Measurements from ENCODE around the gene GSN. TPM values are rescaled to one million over a fixed set of nuclear protein-coding genes. Genes with fewer than 3 reads are reported as not detected.
A peak's percentile ranks its signal among the peaks of the same experiment; 100 is the strongest.

GSN gene
- polyA plus RNA-seq, 1 of the 3 experiments (the other 2 are of a cell fraction) = 168 TPM

DNA sequence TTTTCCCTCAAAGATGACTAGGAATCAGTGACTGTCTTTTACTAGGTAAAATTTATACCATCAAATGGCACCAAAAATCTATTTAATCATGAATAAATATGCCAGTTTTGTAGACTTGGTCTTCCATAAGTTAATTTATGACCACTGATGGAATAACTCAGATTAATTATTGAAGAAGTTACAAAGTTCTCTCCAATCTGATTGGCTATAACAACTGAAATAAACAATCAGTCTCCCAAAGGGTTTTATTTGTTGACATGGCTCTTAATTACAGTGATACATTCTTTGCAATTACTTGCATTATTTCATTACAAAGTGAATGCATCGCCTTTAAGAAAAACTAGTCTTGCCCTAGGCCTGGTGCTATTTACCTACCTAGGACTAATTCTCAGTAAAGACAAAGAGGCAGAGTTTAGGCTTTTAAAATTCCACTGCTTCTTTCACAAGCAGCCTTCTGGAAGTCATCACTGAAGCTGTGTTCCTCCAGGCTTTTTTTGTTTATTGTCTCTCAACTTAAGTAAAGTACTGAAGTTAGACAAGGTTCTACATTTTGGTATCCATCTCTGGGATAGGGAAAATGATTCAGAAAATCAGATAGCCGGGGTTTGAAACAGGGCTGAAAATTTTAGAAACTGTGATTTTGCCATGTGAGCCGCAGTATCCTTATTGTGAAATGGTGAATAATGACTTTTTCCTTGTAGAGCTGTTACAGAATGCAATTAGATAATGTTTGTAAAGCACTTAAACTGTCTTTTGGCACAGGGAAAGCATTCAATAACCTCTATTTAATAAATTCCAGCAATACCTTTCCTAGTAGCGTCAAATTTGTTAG, 99.6 kb downstream of the GSN start:
- Histone ChIP-seq H3K9me3 (no peaks in the 10 kb centered on the region), H3K9me2 (no peaks in the 10 kb centered on the region), H3K9ac (peak overlapping the region; percentile 36), H4K20me1 (ENCODE audit: insufficient read depth) (no peaks in the 10 kb centered on the region), H3K27me3 (ENCODE audit: insufficient read depth) (no peaks in the 10 kb centered on the region), H3F3A (replicated peaks; ENCODE audit: insufficient read depth) (peaks cover 41% of the 10 kb centered on the region), H2AFZ (ENCODE audit: low read depth) (no peak overlapping the region), H3K4me2 (peak overlapping the region; percentile 85), H3K79me2 (ENCODE audit: insufficient read depth) (peaks cover 60% of the 10 kb centered on the region), H3K36me3 (replicated peaks in 1 of 2; ENCODE audit: control insufficient read depth in 1 of 2, insufficient read depth in 2 of 2, low read length in 1 of 2) (no peaks in the 10 kb centered on the region), H3K4me1 (ENCODE audit: control insufficient read depth in 1 of 2, insufficient read depth in 2 of 2, low read depth in 1 of 2, low read length in 1 of 2) (peaks cover 48 to 53% of the 10 kb centered on the region in 2 experiments), H3K27ac (ENCODE audit: low read depth in 2 of 2, low read length in 1 of 2) (peak overlapping the region; percentile 52 to 75), H3K4me3 (ENCODE audit: low read depth in 2 of 2, low read length in 1 of 2) (peak overlapping the region in 1 of 2 experiments; percentile 64; a peak in 1 of 4 replicates)
- WGBS (ENCODE audit: low lambda C conversion rate) = 32% methylated on average over 4 of the region's 4 CpGs
- CTCF ChIA-PET = interaction anchor here (0.9 to 6.0 kb wide), 2 partner anchors 17 to 47 kb away, joined by 3 to 29 read pairs; no protein-coding TSS in a partner anchor
- no peak for DNase-seq
- TF ChIP-seq TCF12 (IDR thresholded peaks at IDR 0.05) = 0 out of 2 replicates have a peak, but pooled peaks have one; percentile 42
- TF ChIP-seq MAX (IDR thresholded peaks at IDR 0.05; ENCODE audit: low read depth) = no peak
- POLR2A ChIA-PET = no interaction called here

- peak overlapping the region; percentile 36 for H3K9ac ChIP-seq
- POLR2A ChIA-PET = no interaction called here
- no peak for DNase-seq
- no peaks in the 10 kb centered on the region for H3K9me2 ChIP-seq
- H3K27me3 ChIP-seq (ENCODE audit: insufficient read depth) = no peaks in the 10 kb centered on the region
- H3K79me2 ChIP-seq (ENCODE audit: insufficient read depth) = peaks cover 60% of the 10 kb centered on the region
- H3K9me3 ChIP-seq = no peaks in the 10 kb centered on the region
- peaks cover 38% of the 10 kb centered on the region for H3F3A ChIP-seq (replicated peaks; ENCODE audit: insufficient read depth)
- 73% methylated on average over 1 of the region's 1 CpG for WGBS (ENCODE audit: low lambda C conversion rate)
- CTCF ChIA-PET = no interaction called here
- peak overlapping the region in 1 of 2 experiments; percentile 64; a peak in 1 of 4 replicates for H3K4me3 ChIP-seq (ENCODE audit: low read depth in 2 of 2, low read length in 1 of 2)
- peak overlapping the region; percentile 85 for H3K4me2 ChIP-seq
- no peaks in the 10 kb centered on the region for H3K36me3 ChIP-seq (replicated peaks in 1 of 2; ENCODE audit: control insufficient read depth in 1 of 2, insufficient read depth in 2 of 2, low read length in 1 of 2)
- H3K4me1 ChIP-seq (ENCODE audit: control insufficient read depth in 1 of 2, insufficient read depth in 2 of 2, low read depth in 1 of 2, low read length in 1 of 2) = peaks cover 52 to 55% of the 10 kb centered on the region in 2 experiments
- H2AFZ ChIP-seq (ENCODE audit: low read depth) = no peak overlapping the region
- H4K20me1 ChIP-seq (ENCODE audit: insufficient read depth) = no peaks in the 10 kb centered on the region
- peak overlapping the region; percentile 52 to 75 for H3K27ac ChIP-seq (ENCODE audit: low read depth in 2 of 2, low read length in 1 of 2)
- no peak for TF ChIP-seq FOSL2 (IDR thresholded peaks at IDR 0.05; ENCODE audit: borderline replicate concordance, low read depth)
- no peak for TF ChIP-seq RFX5 (IDR thresholded peaks at IDR 0.05; ENCODE audit: low read length)
- no peak for TF ChIP-seq JUND (IDR thresholded peaks at IDR 0.05)
- TF ChIP-seq, protein P1, sequence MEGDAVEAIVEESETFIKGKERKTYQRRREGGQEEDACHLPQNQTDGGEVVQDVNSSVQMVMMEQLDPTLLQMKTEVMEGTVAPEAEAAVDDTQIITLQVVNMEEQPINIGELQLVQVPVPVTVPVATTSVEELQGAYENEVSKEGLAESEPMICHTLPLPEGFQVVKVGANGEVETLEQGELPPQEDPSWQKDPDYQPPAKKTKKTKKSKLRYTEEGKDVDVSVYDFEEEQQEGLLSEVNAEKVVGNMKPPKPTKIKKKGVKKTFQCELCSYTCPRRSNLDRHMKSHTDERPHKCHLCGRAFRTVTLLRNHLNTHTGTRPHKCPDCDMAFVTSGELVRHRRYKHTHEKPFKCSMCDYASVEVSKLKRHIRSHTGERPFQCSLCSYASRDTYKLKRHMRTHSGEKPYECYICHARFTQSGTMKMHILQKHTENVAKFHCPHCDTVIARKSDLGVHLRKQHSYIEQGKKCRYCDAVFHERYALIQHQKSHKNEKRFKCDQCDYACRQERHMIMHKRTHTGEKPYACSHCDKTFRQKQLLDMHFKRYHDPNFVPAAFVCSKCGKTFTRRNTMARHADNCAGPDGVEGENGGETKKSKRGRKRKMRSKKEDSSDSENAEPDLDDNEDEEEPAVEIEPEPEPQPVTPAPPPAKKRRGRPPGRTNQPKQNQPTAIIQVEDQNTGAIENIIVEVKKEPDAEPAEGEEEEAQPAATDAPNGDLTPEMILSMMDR (IDR thresholded peaks at IDR 0.05) = no peak
- no peak for TF ChIP-seq CHD2 (IDR thresholded peaks at IDR 0.05; ENCODE audit: low read length, partially characterized antibody)
- TF ChIP-seq REST (IDR thresholded peaks at IDR 0.05; ENCODE audit: low read depth, low read length) = no peak
- no peak for TF ChIP-seq FOXM1 (IDR thresholded peaks at IDR 0.05; ENCODE audit: low read depth)
- TF ChIP-seq GABPA (IDR thresholded peaks at IDR 0.05; ENCODE audit: low read depth) = no peak
- TF ChIP-seq, protein P2, sequence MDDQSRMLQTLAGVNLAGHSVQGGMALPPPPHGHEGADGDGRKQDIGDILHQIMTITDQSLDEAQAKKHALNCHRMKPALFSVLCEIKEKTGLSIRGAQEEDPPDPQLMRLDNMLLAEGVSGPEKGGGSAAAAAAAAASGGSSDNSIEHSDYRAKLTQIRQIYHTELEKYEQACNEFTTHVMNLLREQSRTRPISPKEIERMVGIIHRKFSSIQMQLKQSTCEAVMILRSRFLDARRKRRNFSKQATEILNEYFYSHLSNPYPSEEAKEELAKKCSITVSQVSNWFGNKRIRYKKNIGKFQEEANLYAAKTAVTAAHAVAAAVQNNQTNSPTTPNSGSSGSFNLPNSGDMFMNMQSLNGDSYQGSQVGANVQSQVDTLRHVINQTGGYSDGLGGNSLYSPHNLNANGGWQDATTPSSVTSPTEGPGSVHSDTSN (IDR thresholded peaks at IDR 0.05) = no peak
- TF ChIP-seq, protein P3, sequence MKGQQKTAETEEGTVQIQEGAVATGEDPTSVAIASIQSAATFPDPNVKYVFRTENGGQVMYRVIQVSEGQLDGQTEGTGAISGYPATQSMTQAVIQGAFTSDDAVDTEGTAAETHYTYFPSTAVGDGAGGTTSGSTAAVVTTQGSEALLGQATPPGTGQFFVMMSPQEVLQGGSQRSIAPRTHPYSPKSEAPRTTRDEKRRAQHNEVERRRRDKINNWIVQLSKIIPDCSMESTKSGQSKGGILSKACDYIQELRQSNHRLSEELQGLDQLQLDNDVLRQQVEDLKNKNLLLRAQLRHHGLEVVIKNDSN (IDR thresholded peaks at IDR 0.05; ENCODE audit: borderline replicate concordance, low read depth) = no peak
- TF ChIP-seq, protein P4, sequence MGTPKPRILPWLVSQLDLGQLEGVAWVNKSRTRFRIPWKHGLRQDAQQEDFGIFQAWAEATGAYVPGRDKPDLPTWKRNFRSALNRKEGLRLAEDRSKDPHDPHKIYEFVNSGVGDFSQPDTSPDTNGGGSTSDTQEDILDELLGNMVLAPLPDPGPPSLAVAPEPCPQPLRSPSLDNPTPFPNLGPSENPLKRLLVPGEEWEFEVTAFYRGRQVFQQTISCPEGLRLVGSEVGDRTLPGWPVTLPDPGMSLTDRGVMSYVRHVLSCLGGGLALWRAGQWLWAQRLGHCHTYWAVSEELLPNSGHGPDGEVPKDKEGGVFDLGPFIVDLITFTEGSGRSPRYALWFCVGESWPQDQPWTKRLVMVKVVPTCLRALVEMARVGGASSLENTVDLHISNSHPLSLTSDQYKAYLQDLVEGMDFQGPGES (IDR thresholded peaks at IDR 0.05; ENCODE audit: low read depth, low read length) = no peak
- no peak for TF ChIP-seq FOXJ3 (CRISPR knock-in tag; IDR thresholded peaks at IDR 0.05)
- no peak for TF ChIP-seq YY1 (IDR thresholded peaks at IDR 0.05; ENCODE audit: low read depth)
- TF ChIP-seq SIN3A (IDR thresholded peaks at IDR 0.05; ENCODE audit: borderline replicate concordance, low read depth, low read length) = no peak
- no peak for TF ChIP-seq MAX (IDR thresholded peaks at IDR 0.05; ENCODE audit: low read depth)
- TF ChIP-seq MXI1 (IDR thresholded peaks at IDR 0.05; ENCODE audit: low read depth, low read length) = no peak
These were observed 100.2 kb downstream of the GSN start for GRCh38 chr9:121368138-121368522.
